ENCODE data around the gene ETV1.

DNA sequence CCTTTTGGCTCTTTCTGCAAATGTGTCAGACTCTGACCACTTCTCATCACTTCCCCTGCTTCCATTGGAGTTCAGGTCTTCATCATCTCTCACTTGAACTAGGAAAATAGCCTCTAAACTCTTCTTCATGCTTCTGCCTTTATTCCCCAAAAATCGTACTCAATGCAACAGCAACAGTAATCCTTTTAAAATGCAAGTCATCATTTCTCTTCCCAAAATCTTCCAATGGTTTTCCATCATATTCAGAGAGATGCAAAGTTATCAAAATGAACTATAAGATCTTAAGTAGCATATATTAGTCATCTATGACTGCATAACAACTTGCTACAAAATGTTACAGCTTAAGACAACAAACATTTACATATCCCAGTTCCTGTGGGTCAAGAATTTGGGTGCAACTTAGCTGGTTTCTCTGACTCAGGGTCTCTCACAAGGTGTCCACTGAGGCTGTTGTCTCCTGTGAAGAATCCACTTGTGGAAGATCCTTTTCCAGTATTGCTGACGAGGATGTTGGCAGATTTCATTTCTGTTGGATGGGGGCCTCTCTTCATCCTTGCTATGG is 31.0 kb upstream of the ETV1 start:
- TF ChIP-seq SP1 (IDR thresholded peaks at IDR 0.05; ENCODE audit: low read depth) (no peak), CTCF (IDR thresholded peaks at IDR 0.05 in 2 of 3, conservative IDR thresholded peaks at IDR 0.05 in 1 of 3; ENCODE audit: borderline replicate concordance in 1 of 3, insufficient read depth in 1 of 3, low read depth in 2 of 3, low read length in 2 of 3) (no peak), YY1 (IDR thresholded peaks at IDR 0.05; ENCODE audit: extremely low read depth, insufficient replicate concordance, low read depth, low read length) (no peak), EZH2phosphoT487 (IDR thresholded peaks at IDR 0.05; ENCODE audit: borderline replicate concordance) (no peak), CBX3 (IDR thresholded peaks at IDR 0.05; ENCODE audit: low read depth) (no peak), RAD21 (IDR thresholded peaks at IDR 0.05; ENCODE audit: low read depth) (no peak), CEBPB (IDR thresholded peaks at IDR 0.05; ENCODE audit: low read depth) (no peak), EZH2 (IDR thresholded peaks at IDR 0.05) (no peak), POLR2AphosphoS5 (IDR thresholded peaks at IDR 0.05; ENCODE audit: low read depth, low read length) (no peak), FOSL1 (IDR thresholded peaks at IDR 0.05; ENCODE audit: low read depth) (no peak), POLR2A (IDR thresholded peaks at IDR 0.05; ENCODE audit: borderline replicate concordance, extremely low read depth, insufficient read depth, insufficient read length) (no peak), EGR1 (IDR thresholded peaks at IDR 0.05; ENCODE audit: low read depth) (no peak), ZBTB33 (IDR thresholded peaks at IDR 0.05; ENCODE audit: extremely low read depth, insufficient replicate concordance, low read length) (no peak)
- TF ChIP-seq, protein P1, sequence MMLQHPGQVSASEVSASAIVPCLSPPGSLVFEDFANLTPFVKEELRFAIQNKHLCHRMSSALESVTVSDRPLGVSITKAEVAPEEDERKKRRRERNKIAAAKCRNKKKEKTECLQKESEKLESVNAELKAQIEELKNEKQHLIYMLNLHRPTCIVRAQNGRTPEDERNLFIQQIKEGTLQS (IDR thresholded peaks at IDR 0.05): no peak
